Fibroblast of skin of right quadriceps (primary cell): ENCODE data around the gene AKAP3.

Source experiments
- DNase-seq: peaks from one replicate; pipeline ENCODE4 v3.0.0-alpha.2; 2013

The AKAP3 gene

DNA sequence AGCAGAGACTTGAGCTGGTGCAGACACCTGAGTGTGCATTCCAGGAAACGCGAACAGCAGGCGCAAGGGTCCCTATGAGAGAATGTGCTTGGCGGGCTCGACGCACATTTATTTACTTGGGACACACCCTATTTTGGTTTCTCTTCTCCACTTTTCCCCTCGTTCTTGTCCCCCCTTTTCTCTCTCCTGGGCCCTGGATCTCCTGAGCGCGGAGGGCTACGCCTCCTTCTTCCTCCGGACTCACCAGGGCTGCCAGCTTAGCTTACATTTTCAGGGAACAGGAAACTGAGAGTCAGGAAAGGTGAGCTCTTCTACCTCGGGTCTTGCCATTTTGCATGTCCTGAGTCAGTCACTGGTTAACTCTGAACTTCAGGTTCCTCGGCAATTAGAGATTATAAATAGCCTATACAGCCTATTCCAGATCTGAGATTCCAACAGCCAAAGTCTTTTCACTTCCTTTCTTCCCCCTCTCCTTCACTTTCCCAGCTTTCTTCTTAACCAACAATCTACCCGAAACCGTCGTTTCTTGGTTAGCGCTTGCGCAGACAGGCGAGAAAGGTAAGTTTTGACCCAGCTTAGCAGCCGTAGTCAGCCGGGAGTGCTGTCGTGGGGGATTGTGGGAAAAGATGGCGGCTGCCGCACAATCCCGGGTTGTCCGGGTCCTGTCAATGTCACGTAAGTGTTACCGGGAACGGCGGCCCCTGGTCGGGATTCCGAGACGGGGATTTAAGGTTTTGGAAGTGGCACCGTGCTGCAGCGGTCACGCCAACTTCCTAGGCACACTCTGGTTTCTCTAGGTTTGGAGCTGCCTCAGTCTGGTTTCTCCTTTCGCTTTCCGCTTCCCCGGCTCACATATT is at the start of gene AKAP3, which contains the start of gene NDUFA9:
TSS of gene AKAP3 (minus strand) at position 551 of the 857 bp plus-strand sequence. CDS start 10,855 bp downstream, outside the sequence.
TSS of gene NDUFA9 (plus strand) at position 614 of the 857 bp plus-strand sequence. CDS start at position 627, 13 bp downstream.
- DNase-seq = peak; percentile 81

DNA sequence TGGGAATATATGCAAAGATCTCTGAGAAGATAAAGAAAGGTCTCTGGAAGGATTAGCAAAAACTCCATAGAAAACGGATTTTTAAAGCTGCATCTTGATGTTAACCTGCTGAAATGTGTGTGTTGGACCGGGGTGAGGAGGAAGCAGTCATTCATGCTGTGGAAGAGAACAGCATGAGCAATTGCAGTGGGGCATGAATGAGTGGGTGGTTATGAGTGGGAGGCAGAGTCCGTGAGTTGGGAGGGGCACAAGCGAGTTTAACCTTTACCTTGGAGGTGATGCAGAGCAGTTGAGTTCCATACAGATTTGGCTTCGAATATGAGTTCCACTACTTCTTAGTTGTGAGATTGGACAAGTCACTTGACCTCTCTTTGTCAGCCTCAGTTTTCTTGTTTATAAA is 41.9 kb upstream of the AKAP3 start:
- no peak for DNase-seq

DNA sequence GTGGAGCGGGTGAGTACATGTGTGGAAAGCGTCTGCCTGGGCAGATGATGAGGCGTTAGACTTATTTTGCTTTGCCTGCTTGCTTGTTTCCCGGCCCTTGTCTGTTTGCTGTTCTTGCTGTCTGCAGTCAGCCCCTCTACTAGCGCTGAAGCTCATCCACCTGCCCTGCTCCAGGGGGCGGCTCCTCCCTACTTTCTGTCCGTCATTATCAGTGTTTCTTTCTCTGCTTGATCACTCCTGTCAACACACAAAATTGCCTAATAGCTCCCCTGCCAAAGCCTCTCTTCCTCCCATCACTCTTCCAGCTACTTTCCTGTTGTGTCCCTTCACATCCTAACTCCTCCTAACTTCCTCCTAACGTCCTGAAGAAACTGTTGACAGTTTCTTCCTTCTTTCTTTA is 36.5 kb upstream of the AKAP3 start:
- no peak for DNase-seq

DNA sequence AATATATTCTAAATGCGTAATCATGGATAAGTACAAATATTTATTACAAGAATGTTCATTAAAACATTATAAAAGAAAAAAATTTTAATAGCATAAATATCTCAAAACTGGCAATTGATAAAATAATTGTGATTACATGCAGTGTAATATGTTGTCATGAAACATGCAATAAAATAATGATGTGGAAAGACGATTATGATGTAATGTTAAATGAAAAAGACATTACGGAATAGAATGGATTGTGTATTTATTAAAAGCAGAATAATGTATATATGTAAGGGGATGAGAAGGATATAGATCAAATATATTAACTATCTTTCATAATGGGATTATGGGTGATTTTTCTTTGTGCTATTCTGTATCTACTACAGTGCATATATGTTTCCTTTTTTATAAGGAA is 32.9 kb upstream of the AKAP3 start:
- DNase-seq = no peak

DNA sequence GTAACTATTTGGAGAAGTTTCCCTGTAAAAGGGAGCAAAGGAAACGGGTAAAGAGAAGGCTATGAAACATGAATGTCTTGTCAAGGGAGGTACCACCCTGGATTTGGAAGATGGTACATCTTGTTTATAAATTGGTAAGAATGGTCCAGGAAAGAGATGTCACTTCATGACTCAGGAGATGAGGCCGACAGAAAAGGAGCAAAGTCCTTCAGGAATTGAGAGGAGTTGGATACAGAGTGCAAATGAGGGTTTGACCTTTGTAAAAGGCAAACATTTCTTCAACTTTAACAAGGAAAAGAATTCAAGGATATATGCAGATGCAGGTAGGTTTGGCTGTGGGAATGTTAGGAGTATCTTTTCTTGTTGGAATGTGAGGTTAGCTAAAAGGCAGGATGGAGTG is 30.9 kb upstream of the AKAP3 start:
- no peak for DNase-seq

- no peak for DNase-seq
Measured at GRCh38 chr12:4665236-4665635, 16.4 kb upstream of the AKAP3 start.

DNA sequence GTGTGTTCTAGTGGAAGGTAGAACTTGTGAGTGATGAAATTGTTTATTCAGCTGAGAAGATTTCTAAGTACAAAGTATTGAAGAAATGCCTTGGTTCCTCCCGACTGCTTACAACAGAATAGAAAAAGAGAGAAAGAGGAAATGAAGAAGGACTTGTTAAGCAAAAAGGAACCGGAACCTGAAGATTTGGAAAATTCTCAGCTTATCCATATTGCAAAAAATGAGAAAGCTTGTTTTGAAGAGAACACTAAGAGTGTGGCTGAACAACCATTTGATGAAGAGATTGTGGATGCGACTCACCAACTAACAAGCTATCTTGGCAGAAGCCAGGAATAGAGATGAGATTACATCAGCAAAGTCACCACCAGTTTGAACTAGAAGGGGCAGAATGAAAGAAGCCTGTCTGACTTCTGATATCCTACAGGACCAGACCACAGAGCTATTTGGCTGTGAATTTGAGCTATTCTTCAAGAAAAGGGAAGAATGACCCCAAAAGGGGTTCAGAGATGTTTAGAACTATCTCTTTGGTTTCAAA is 15.2 kb upstream of the AKAP3 start:
- DNase-seq = peak; percentile 92

DNA sequence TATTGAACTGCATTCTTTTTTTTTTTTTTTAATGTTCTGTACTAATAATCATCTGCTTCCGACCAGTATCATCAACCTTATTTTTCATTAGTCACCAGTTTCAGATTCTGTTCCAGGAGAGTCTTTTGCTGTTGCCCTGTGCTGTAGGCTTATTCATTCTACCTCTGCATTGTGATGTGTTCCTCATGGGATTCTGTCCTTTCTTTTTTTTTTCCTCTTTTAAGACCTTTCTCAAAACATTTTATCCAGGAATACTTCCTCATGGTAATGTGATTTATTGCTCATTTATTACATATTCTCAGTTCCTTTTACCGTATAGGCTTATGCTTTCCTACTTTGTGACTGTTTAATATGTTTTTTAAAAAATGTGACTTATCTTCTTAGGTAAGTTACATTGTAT is 4.8 kb upstream of the AKAP3 start:
- no peak for DNase-seq

DNA sequence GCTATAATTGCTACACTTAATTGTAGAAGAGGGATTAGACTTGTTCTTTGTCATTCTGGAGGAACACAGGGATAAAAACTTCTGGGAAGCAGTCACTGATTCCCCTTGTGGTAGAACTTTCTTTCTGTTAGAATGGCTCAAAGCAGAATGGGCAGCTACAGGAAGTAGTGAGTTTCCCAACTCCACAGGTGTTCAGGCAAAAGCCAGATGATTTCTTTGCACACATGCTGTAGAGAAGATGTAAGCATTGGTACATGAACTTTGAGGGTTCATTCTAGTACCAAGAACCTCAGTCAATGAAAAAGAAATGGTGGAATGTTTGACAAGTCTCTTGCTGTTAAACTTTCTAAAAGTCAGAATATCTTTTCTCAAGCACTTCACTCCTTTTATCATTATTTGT is 4.4 kb upstream of the AKAP3 start:
- DNase-seq = no peak

- no peak for DNase-seq
Measured at GRCh38 chr12:4649358-4649661, 459 bp upstream of the AKAP3 start.

GRCh38 chr12:4648104-4648500 is 749 bp downstream of the AKAP3 start:
- no peak for DNase-seq

GRCh38 chr12:4645023-4645422 is 3.8 kb downstream of the AKAP3 start:
- no peak for DNase-seq

DNA sequence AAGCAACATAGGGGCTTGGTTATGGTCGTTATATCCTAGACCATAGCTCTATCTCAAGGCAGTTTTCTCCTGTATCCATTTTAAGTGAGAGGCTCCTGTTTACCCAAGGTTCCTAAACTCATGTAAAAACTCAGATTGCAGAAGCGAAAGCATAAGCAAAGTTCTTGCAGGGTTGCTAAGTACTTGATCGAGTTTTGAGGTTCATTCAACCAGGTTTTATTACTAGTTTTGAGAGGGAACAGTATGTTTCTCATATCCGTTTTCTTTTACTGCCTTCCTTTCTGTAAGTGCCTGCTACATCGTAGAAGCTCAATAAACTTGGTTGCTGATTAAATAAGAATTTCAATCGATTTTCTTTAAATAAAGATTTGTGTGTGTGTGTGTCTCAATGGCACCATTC is 5.1 kb downstream of the AKAP3 start:
- DNase-seq = no peak

GRCh38 chr12:4630262-4630661 is 18.6 kb downstream of the AKAP3 start:
- no peak for DNase-seq

- DNase-seq = no peak
Measured at GRCh38 chr12:4628406-4628805, 20.4 kb downstream of the AKAP3 start.

GRCh38 chr12:4626543-4626942 is 22.3 kb downstream of the AKAP3 start:
- no peak for DNase-seq

DNA sequence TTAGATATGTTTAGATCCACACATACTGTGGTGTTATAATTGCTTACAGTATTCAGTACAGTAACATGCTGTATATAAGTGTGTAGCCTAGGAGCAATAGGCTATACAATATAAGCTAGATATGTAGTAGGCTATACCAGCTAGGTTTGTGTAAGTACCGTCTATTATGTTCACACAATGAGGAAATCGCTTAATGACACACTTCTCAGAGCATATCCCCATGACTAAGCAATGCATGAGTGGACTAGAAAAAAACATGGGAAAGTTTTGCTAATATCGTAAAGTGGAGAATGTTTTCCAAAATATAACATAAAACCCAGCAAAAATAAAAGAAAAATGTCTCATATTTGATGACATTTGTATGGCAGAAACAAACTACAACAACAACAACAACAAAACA is 27.3 kb downstream of the AKAP3 start:
- no peak for DNase-seq

DNA sequence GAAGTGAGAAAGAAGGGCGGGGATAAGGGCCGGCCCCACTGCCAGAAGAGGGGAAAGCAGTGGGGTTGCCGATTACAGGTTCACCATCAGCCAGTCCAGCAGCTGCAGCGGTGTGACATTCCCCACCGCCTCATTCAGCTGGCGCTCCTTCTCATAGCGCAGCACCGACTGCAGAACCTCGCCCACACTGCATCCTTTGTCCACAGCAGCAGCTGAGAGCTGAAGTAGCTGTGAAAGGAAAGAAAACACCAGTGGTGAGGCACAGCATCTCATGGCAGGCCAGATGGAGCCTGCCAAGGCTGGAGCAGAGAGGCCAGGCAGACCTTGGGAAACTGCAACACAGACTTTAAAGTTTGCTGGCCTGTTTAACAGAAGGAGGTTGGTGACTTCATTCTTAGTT is 33.2 kb downstream of the AKAP3 start:
- no peak for DNase-seq

DNA sequence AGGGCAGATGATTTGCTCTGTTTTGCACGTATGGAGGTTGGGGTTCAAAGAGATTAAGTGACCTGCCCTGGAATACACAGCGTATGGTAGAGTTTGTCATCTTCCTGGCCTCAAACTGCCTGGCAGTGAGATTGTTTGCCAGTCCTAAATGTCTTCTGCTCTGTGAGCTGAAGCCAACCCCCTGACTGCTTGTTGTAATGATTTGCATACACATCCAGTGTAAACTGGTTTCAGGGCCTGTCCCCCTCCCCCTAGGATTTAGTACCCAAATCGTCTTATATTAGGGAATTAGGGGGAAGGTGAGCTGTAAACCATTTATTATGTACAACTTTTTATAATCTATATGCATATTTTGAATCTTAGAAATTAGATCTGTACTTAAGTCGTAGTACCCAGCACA is 38.4 kb downstream of the AKAP3 start:
- DNase-seq = no peak

DNA sequence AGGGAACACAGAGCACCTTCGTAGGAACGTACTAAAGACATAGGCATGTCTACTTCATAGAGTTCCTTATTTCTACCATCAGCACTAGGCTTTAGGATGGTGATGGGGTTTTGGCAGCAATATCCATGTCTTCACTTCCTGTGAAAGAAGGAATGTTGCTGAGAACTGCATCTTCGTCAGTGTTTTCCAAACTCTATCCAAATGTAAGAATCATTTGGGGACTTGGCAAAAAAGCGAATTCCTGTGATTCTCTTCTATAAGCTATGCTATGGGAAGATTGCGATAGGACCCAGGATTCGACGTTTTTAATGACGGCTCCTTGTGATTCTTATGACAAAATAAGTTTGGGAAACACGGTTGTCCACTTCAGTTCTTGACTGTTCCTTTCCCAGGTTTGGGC is 39.8 kb downstream of the AKAP3 start:
- DNase-seq = no peak

DNA sequence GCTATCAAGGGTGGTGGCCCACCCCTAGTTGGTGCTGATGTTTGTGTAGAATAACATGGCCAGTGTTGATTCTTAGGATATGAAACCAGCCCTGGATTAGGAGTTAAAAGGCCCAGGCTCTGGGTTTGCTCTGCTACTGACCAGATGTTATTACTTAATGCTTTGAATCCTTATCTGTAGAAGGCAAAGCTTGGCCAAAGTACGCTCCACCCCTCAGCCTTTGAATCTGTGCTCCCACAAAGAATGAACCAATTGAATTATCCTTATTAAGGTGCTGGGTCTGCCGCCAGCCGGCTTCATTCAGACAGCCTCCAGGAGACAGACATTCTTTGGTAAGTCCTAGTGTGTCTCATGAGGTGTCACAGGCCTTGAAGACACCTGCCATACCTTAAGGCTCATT is 41.8 kb downstream of the AKAP3 start:
- DNase-seq = no peak

DNA sequence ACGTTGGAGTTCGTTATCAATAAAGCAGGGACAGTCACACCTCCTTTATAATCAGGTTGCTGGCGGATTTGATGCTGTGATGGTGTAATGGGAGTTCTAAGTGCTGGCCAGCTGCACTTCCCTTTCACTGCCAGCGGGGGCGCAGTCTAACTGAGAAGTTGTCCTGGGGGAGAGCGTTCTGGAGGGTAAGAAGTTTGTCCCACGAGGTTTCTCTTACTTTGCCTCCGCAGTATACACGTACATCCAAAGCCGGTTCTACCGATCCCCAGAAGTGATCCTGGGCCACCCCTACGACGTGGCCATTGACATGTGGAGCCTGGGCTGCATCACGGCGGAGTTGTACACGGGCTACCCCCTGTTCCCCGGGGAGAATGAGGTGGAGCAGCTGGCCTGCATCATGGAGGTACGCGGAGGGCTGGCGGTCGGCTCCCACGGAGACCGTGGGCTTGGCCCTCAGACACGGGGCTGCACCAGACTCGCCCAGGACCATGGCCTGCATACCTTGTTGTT is 44.1 kb downstream of the AKAP3 start:
- peak; percentile 88 for DNase-seq

GRCh38 chr12:4603946-4604345 is 44.9 kb downstream of the AKAP3 start:
- DNase-seq = no peak

GRCh38 chr12:4603421-4603820 is 45.4 kb downstream of the AKAP3 start:
- DNase-seq = no peak

DNA sequence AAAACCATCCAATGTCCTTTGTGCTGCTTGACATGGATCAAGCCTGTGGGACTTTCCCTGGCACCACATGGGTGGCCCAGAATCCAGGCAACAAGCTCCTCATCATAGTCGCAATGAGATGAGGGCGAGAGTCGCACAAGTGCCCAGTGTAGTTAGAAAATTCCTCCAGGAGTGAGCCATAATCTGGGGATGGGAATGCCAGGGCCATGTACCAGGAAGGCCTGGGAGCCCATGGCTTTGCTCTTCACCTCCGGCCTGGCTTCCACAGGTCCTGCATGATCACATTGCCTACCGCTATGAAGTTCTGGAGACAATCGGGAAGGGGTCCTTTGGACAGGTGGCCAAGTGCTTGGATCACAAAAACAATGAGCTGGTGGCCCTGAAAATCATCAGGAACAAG is 53.0 kb downstream of the AKAP3 start:
- no peak for DNase-seq
